ENCODE data around the gene LPCAT3. TPM values are rescaled to one million over a fixed set of nuclear protein-coding genes. Genes with fewer than 3 reads are reported as not detected.
A peak's percentile ranks its signal among the peaks of the same experiment; 100 is the strongest.

Gene LPCAT3
- total RNA-seq, 4 donors from 2014 or later = 18.2 to 230 (median 179) TPM

DNA sequence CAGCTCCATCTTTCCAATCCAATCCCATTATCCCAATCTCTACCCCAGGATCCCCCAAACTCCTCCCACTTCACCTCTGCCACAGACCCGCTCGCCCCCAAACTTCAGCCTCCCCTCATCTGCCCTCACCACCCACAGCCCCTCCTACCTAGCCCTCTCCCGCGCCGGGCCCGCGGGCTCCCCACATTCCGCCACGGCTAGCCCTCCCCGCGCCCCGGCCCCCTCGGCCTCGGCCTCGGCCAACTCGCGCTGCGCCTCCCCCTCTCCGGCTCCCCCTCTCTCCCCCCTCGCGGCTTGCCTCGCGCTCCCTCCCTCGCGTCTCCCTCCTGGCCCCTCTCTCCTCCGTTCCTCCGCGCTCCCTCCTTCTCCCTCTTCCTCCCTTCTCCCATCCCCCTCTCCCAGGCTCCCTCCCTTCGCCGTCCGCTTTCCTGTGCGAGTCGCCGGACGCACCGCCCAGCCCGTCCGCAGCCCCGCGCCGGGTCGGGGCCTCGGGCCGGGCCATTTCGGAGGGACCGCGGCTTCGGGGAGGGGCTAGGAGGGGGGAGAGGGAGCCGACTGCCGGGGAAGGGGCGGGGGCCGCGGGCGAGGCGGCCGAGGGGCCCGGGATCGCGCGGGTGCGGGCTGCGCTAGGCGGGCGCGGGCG, 90.8 kb downstream of the LPCAT3 start, which contains the start of gene ATN1:
ATN1 (plus strand) TSS at position 581 of the 643 bp plus-strand sequence. CDS start 6,043 bp downstream, outside the sequence.
- Histone ChIP-seq H3K27me3 (no peaks in the 10 kb centered on the region), H3K27ac (peak within 1 kb of the TSS; percentile 92 to 95 (median 94)), H3K36me3 (no peaks in the 10 kb centered on the region), H3K9me3 (no peaks in the 10 kb centered on the region), H3K4me3 (peak within 1 kb of the TSS; percentile 68 to 98 (median 84)), H3K4me1 (peaks cover 8 to 73% (median 15%) of the 10 kb centered on the region in 4 donors)
- TF ChIP-seq POLR2A (IDR thresholded peaks at IDR 0.05) = peak in 1 of 2 donors; percentile 49
- TF ChIP-seq, protein P1, sequence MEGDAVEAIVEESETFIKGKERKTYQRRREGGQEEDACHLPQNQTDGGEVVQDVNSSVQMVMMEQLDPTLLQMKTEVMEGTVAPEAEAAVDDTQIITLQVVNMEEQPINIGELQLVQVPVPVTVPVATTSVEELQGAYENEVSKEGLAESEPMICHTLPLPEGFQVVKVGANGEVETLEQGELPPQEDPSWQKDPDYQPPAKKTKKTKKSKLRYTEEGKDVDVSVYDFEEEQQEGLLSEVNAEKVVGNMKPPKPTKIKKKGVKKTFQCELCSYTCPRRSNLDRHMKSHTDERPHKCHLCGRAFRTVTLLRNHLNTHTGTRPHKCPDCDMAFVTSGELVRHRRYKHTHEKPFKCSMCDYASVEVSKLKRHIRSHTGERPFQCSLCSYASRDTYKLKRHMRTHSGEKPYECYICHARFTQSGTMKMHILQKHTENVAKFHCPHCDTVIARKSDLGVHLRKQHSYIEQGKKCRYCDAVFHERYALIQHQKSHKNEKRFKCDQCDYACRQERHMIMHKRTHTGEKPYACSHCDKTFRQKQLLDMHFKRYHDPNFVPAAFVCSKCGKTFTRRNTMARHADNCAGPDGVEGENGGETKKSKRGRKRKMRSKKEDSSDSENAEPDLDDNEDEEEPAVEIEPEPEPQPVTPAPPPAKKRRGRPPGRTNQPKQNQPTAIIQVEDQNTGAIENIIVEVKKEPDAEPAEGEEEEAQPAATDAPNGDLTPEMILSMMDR (IDR thresholded peaks at IDR 0.05) = no peak
- peak in 2 of 3 donors; percentile 78 to 82 for DNase-seq

Small RNA genes lying within 50 kb of the gene (small RNA-seq; reads per million reads assigned to genes)
- gene AC006512.1 = 0 reads per million in 2 donors
- gene MIR141 = 32.4 to 455 reads per million in 2 donors
- 120 to 554 reads per million in 2 donors for gene MIR200C
- 0 reads per million in 2 donors for gene RNU7-1
- 0.23 to 0.70 reads per million in 2 donors for gene SCARNA12

Other genes with a start within 250 kb of the LPCAT3 start
- gene LAG3, start 246.0 kb downstream of the LPCAT3 start, total RNA-seq = 1 to 10 TPM in 3 of 4 donors, not detected in 1; 1.3 to 3.0 (median 1.6) TPM
- 1 to 10 TPM; 2.1 to 9.1 (median 4.0) TPM for gene CD4, start 228.9 kb downstream of the LPCAT3 start, total RNA-seq
- gene GPR162, start 196.7 kb downstream of the LPCAT3 start, total RNA-seq = 10 to 100 TPM in 1 of 4 donors, 1 to 10 TPM in 2, not detected in 1; 2.5 to 11.6 (median 4.1) TPM
- 10 to 100 TPM in 2 of 4 donors, 1 to 10 TPM in 2; 3.7 to 40.4 (median 8.7) TPM for gene P3H3, start 190.1 kb downstream of the LPCAT3 start, total RNA-seq
- 1 to 10 TPM in 1 of 4 donors, under 1 TPM in 2, not detected in 1; 0.85 to 6.6 (median 0.94) TPM for gene GNB3, start 177.6 kb downstream of the LPCAT3 start, total RNA-seq
- gene CDCA3, start 167.2 kb downstream of the LPCAT3 start, total RNA-seq = 10 to 100 TPM; 44.2 to 51.2 (median 46.3) TPM
- gene USP5, start 166.3 kb downstream of the LPCAT3 start, total RNA-seq = 10 to 100 TPM; 41.0 to 94.1 (median 47.1) TPM
- 1,000 to 10,000 TPM in 1 of 4 donors, 100 to 1,000 TPM in 3; 591 to 1,061 (median 658) TPM for gene TPI1, start 150.9 kb downstream of the LPCAT3 start, total RNA-seq
- 10 to 100 TPM in 2 of 4 donors, 1 to 10 TPM in 2; 4.1 to 12.3 (median 9.9) TPM for gene SPSB2, start 145.2 kb downstream of the LPCAT3 start, total RNA-seq
- 10 to 100 TPM in 1 of 4 donors, 1 to 10 TPM in 2, not detected in 1; 1.7 to 35.5 (median 3.0) TPM for gene LRRC23, start 113.7 kb downstream of the LPCAT3 start, total RNA-seq
- 10 to 100 TPM in 2 of 4 donors, 1 to 10 TPM in 2; 4.6 to 11.7 (median 8.8) TPM for gene ENO2, start 103.9 kb downstream of the LPCAT3 start, total RNA-seq
- 100 to 1,000 TPM in 3 of 4 donors, 10 to 100 TPM in 1; 77.6 to 337 (median 125) TPM for gene ATN1, start 90.5 kb downstream of the LPCAT3 start, total RNA-seq
- not detected for gene RNU7-1, start 74.7 kb downstream of the LPCAT3 start, total RNA-seq
- 100 to 1,000 TPM; 146 to 339 (median 156) TPM for gene C12orf57, start 74.5 kb downstream of the LPCAT3 start, total RNA-seq
- 100 to 1,000 TPM in 1 of 4 donors, 10 to 100 TPM in 3; 41.6 to 183 (median 44.4) TPM for gene PTPN6, start 67.1 kb downstream of the LPCAT3 start, total RNA-seq
- gene PHB2, start 47.8 kb downstream of the LPCAT3 start, total RNA-seq = 100 to 1,000 TPM; 162 to 219 (median 174) TPM
- gene EMG1, start 47.6 kb downstream of the LPCAT3 start, total RNA-seq = 10 to 100 TPM in 3 of 4 donors, 1 to 10 TPM in 1; 9.1 to 24.8 (median 18.3) TPM
- gene C1S, start 42.2 kb upstream of the LPCAT3 start, total RNA-seq = 100 to 1,000 TPM in 2 of 4 donors, 10 to 100 TPM in 2; 55.9 to 187 (median 108) TPM
- 100 to 1,000 TPM in 3 of 4 donors, 10 to 100 TPM in 1; 27.5 to 151 (median 125) TPM for gene C1R, start 74.0 kb upstream of the LPCAT3 start, total RNA-seq
- 10 to 100 TPM; 44.6 to 87.7 (median 51.5) TPM for gene C1RL, start 90.7 kb upstream of the LPCAT3 start, total RNA-seq
- 10 to 100 TPM in 1 of 4 donors, 1 to 10 TPM in 2, not detected in 1; 3.7 to 64.4 (median 4.3) TPM for gene RBP5, start 110.4 kb upstream of the LPCAT3 start, total RNA-seq
- 100 to 1,000 TPM in 1 of 4 donors, 10 to 100 TPM in 3; 35.0 to 120 (median 57.3) TPM for gene CLSTN3, start 111.9 kb upstream of the LPCAT3 start, total RNA-seq
- gene PEX5, start 171.2 kb upstream of the LPCAT3 start, total RNA-seq = 10 to 100 TPM; 26.1 to 47.0 (median 37.7) TPM